Body of pancreas (tissue), 4 donors: ENCODE data around the gene USP15. TPM values are rescaled to one million over a fixed set of nuclear protein-coding genes. Genes with fewer than 3 reads are reported as not detected.

Experiments used
- ATAC-seq: fragments of 150-250 bp; one replicate; pipeline ENCODE4 v1.9.1; 2016
- DNase-seq, 4 donors: peaks; one replicate each; pipeline ENCODE4 v3.0.0-alpha.2; 2019
- H3K27ac ChIP-seq, 4 donors: fragments of 200-600 bp; sonication (generic); 1 replicate in 3 of 4; 2 replicates in 1 of 4; pipeline versions ENCODE4 v1.5.1 to v1.6.1; 2016 to 2019; ENCODE audit warnings: mild to moderate bottlenecking in 1 of 4, mixed read lengths in 1 of 4, moderate library complexity in 1 of 4
- H3K27me3 ChIP-seq, 2 donors: fragments of 200-600 bp; sonication (generic); one replicate each; pipeline ENCODE4 v1.6.0; 2016; ENCODE audit warnings: mild to moderate bottlenecking in 1 of 2
- H3K36me3 ChIP-seq, 2 donors: fragments of 200-600 bp; sonication (generic); replicated peaks in 1 of 2; 2 replicates each; pipeline ENCODE4 v1.5.1; 2016; ENCODE audit warnings: low read depth in 2 of 2; ENCODE audit not compliant: insufficient read depth in 1 of 2
- H3K4me1 ChIP-seq: fragments of 200-600 bp; sonication (generic); one replicate; pipeline ENCODE4 v1.6.0; 2016
- H3K4me3 ChIP-seq, 2 donors: fragments of 200-600 bp; sonication (generic); 1 replicate in 1 of 2; 2 replicates in 1 of 2; pipeline ENCODE4 v1.5.1; 2016 to 2019
- H3K9me3 ChIP-seq, 3 donors: fragments of 200-600 bp; sonication (generic); 1 replicate in 2 of 3; 2 replicates in 1 of 3; pipeline ENCODE4 v1.5.1; 2016
- CTCF ChIP-seq, 7 experiments: fragments of 450-650 bp in 4 of 7; fragments of 200-600 bp in 3 of 7; sonication (generic) in 3 of 7; IDR thresholded peaks; one replicate each; pipeline ENCODE4 v1.5.1; 2016 to 2019; ENCODE audit warnings: antibody characterized with exemption in 7 of 7
- POLR2A ChIP-seq, 3 donors: fragments of 450-650 bp; IDR thresholded peaks; one replicate each; pipeline ENCODE4 v1.6.1; 2016; ENCODE audit warnings: antibody characterized with exemption in 3 of 3, mild to moderate bottlenecking in 2 of 3
- WGBS, 2 donors: methylation state at CpG; one replicate each; pipeline ENCODE4 v1.1.5; 2017; 5-methylcytosine and 5-hydroxymethylcytosine counted together
- intact Hi-C: fragments of 100-400 bp; cut with DNase I; formaldehyde crosslinking; loops from one replicate; pipeline ENCODE4 v1.15.1; 2023
- total RNA-seq, 2 donors: library from RNA; depleted of rRNA; stranded (reverse); fragments of >200 nt; gene quantifications; one replicate each; pipeline ENCODE4 v1.1.0, GENCODE V29; 2016

The USP15 gene
- total RNA-seq, 2 donors from 2014 or later: 47.5 to 57.4 TPM

- ATAC-seq (no peak), DNase-seq (no peak)
- no peaks in the 10 kb centered on the region for H3K4me1 ChIP-seq
- no peak overlapping the region for H3K27ac ChIP-seq
- TF ChIP-seq POLR2A (IDR thresholded peaks at IDR 0.05): no peak
- no peak overlapping the region for H3K4me3 ChIP-seq
- 86 to 88% methylated on average over 3 of the region's 3 CpGs for WGBS, 2 donors
- H3K9me3 ChIP-seq: no peaks in the 10 kb centered on the region
- no peaks in the 10 kb centered on the region for H3K36me3 ChIP-seq
- intact Hi-C loops: no loop called here
- H3K27me3 ChIP-seq: no peaks in the 10 kb centered on the region
These were observed 12.7 kb upstream of the USP15 start for GRCh38 chr12:62247281-62248045.

GRCh38 chr12:62248873-62249272 lies 11.3 kb upstream of the USP15 start:
- no peaks in the 10 kb centered on the region for H3K27me3 ChIP-seq
- TF ChIP-seq CTCF (IDR thresholded peaks at IDR 0.05): no peak
- no peak for TF ChIP-seq POLR2A (IDR thresholded peaks at IDR 0.05)
- WGBS, 2 donors: 69 to 100% methylated on average over 1 of the region's 1 CpG

GRCh38 chr12:62249419-62249818 lies 10.8 kb upstream of the USP15 start:
- Histone ChIP-seq H3K36me3 (no peaks in the 10 kb centered on the region), H3K4me1 (no peaks in the 10 kb centered on the region), H3K27me3 (no peaks in the 10 kb centered on the region), H3K27ac (no peak overlapping the region), H3K9me3 (no peaks in the 10 kb centered on the region), H3K4me3 (no peak overlapping the region)
- no peak for DNase-seq
- WGBS, 2 donors: 91% methylated on average over 2 of the region's 2 CpGs
- TF ChIP-seq CTCF (IDR thresholded peaks at IDR 0.05): no peak
- no peak for TF ChIP-seq POLR2A (IDR thresholded peaks at IDR 0.05)
- ATAC-seq: no peak
- intact Hi-C loops: no loop called here

More at GRCh38 chr12:62248873-62249272, 11.3 kb upstream of the USP15 start:
- Histone ChIP-seq H3K4me3 (no peak overlapping the region), H3K4me1 (no peaks in the 10 kb centered on the region), H3K9me3 (no peaks in the 10 kb centered on the region), H3K27ac (no peak overlapping the region), H3K36me3 (no peaks in the 10 kb centered on the region)
- intact Hi-C loops: no loop called here
- DNase-seq (no peak), ATAC-seq (no peak)

GRCh38 chr12:62250671-62251608 lies 9.3 kb upstream of the USP15 start:
- intact Hi-C loops: no loop called here
- no peak overlapping the region for H3K4me3 ChIP-seq
- no peaks in the 10 kb centered on the region for H3K36me3 ChIP-seq
- H3K9me3 ChIP-seq: no peaks in the 10 kb centered on the region
- H3K27me3 ChIP-seq: no peaks in the 10 kb centered on the region
- 65 to 79% methylated on average over 3 of the region's 3 CpGs for WGBS, 2 donors
- DNase-seq: peak in 1 of 4 donors; percentile 4
- no peak for TF ChIP-seq POLR2A (IDR thresholded peaks at IDR 0.05)
- no peak for TF ChIP-seq CTCF (IDR thresholded peaks at IDR 0.05)
- no peak for ATAC-seq
- peak overlapping the region in 1 of 4 donors; percentile 7 for H3K27ac ChIP-seq
- H3K4me1 ChIP-seq: peaks cover 5% of the 10 kb centered on the region

- intact Hi-C loops: no loop called here
These were observed 8.6 kb upstream of the USP15 start for GRCh38 chr12:62251609-62251958.

More at GRCh38 chr12:62251609-62251958, 8.6 kb upstream of the USP15 start:
- H3K36me3 ChIP-seq: no peaks in the 10 kb centered on the region
- peaks cover 10% of the 10 kb centered on the region for H3K4me1 ChIP-seq
- no peaks in the 10 kb centered on the region for H3K9me3 ChIP-seq
- DNase-seq: no peak
- ATAC-seq: no peak
- no peaks in the 10 kb centered on the region for H3K27me3 ChIP-seq
- no peak for TF ChIP-seq POLR2A (IDR thresholded peaks at IDR 0.05)
- no peak for TF ChIP-seq CTCF (IDR thresholded peaks at IDR 0.05)
- no peak overlapping the region for H3K4me3 ChIP-seq
- H3K27ac ChIP-seq: no peak overlapping the region
